ENCODE results near the gene ALDH1A3. TPM values are rescaled to one million over a fixed set of nuclear protein-coding genes. Genes with fewer than 3 reads are reported as not detected.

ALDH1A3 gene
- total RNA-seq, 2 donors from 2014 or later: 3.9 to 5.4 TPM

- intact Hi-C loops (cut with DNase I, micrococcal nuclease): no loop called here
- no peak for ATAC-seq
- DNase-seq: no peak
Observed at GRCh38 chr15:100878130-100878529, 1.5 kb upstream of the ALDH1A3 start.

DNA sequence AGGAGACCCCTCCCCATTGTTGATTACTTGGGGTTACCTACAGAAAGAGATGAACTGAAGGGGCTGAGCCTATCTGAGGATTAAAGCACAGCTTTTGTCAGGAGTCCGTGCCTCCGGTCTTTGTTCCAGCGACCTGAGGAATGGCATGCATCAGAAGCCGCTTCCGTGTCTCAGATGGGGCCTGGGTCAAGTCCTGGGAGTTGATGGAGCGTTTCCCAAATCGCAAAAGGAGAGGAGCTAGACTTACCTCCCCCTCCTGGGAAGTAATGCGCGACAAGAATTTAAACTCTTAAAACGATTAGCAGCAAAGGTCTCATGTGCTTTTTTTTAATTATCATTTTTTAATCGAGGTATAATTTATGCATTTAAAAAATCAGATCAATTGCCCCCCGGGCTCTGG lies 983 bp upstream of the ALDH1A3 start:
- no peak for ATAC-seq
- intact Hi-C loops (cut with DNase I, micrococcal nuclease): no loop called here
- no peak for DNase-seq

DNA sequence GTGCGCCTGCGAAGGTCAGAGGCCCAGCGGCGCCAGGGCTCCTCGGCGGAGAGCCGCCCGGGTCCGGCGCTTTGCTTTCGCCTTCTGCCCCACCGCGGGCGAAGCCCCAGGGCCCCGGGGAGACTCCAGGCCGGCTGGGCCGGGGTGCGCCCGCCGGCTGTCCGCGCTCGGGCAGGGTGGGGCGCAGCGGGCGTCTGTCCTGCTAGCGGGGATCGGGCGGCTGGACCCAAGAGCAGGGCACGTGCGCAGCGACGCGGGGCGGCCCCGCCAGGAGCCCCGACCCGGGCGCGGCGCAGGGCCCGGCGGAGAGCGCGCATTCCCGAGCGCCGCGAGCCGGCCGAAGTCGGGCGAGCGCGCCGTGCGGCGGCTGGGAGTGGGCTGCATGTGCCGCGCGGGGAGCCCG lies 569 bp upstream of the ALDH1A3 start:
- intact Hi-C loops (cut with DNase I, micrococcal nuclease): no loop called here
- ATAC-seq: peak; percentile 32
- DNase-seq: no peak

DNA sequence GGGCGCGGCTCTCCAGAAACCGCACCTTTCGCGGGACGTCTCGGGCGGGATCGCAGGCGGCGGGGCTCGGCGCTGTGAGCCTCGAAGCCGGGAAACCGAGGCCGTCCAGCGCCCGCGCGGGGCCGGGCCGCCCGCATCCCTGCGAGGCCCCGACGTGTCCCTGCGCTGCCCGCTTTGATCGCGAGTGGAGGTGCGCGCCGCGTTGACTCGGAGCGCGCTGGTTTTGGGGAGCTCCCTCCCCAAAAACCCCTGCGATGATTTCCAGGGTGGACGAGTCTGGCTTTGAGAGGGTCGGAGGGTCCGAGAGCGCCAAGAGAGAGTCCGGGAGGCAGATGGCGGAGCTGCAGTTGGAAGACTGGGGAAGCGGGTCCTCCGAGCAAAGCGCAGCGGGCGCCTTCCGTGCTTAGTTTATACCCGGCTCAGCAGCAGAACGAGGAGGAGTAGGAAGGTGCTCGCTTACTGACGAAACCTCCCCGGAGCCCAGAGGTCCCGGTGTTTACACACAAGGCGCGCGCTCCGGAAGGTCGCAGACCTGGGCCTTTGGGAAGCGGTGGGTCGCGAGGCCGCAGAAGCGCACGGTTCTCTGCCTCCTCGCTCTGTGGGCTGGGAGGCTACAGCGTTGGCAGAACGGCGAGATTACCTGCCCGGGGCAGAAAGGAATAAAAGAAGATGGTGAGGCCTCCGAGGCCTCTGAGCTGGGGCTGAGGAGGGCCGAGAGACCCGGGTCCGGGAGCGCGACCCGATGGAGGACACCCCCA lies 687 bp downstream of the ALDH1A3 start:
- intact Hi-C loops (cut with DNase I, micrococcal nuclease): no loop called here
- DNase-seq (no peak), ATAC-seq (no peak)

DNA sequence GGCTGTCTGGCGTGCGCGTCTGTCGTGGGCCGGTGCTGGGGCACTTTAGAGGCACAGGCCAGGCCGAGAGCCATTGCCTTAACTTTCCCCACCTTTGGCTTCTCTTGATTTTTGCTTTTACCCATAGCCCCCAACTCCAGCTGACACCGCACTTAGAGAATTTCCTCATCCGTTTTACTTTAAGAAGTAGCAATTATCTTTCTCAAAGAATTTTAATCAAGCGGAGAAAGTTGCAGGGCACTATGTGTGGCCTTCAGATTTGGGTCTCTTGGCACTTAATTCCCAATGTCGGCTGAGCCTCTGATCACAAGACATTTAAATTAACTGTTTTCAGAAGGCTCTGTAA lies 1.2 kb downstream of the ALDH1A3 start:
- intact Hi-C loops (cut with DNase I, micrococcal nuclease): no loop called here
- ATAC-seq (no peak), DNase-seq (no peak)

GRCh38 chr15:100881573-100882336 lies 2.1 kb downstream of the ALDH1A3 start:
- intact Hi-C loops (cut with DNase I, micrococcal nuclease): no loop called here
- DNase-seq (no peak), ATAC-seq (no peak)

DNA sequence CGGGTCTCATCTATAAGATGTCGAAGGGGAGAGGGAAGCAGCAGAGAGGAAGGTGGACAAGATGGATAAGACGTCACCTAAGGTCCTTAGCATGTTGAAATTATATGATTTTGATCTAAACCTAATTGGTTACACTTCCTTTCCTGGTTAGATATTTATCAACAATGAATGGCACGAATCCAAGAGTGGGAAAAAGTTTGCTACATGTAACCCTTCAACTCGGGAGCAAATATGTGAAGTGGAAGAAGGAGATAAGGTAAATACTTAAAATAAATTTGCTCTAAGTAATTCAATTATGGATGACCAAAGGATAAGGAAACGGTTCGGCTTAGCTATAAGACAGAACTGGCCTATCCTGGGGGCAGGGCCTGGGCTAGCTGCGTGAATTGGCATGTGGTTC lies 5.5 kb downstream of the ALDH1A3 start:
- intact Hi-C loops (cut with DNase I, micrococcal nuclease): no loop called here
- no peak for ATAC-seq
- no peak for DNase-seq

DNA sequence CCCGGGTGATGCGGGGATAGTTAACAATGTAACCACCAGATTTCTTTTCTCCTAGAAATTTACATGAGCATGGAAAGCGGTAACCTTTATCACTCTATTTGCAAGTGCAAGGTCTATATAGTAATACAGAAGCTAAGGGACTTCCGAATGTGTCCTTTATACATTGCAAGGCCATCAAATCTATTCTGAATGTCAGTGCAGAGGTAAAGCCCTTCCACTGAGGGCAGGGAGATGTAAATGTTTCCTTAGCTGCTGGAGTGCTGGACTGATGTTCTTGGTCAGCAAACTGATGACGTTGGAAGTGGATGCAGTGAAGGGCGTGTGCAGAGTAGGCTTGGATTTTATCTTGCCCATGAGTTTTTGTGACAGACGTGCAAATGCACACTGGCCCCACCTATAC lies 6.2 kb downstream of the ALDH1A3 start:
- DNase-seq: no peak
- ATAC-seq: no peak
- intact Hi-C loops (cut with DNase I, micrococcal nuclease): no loop called here

DNA sequence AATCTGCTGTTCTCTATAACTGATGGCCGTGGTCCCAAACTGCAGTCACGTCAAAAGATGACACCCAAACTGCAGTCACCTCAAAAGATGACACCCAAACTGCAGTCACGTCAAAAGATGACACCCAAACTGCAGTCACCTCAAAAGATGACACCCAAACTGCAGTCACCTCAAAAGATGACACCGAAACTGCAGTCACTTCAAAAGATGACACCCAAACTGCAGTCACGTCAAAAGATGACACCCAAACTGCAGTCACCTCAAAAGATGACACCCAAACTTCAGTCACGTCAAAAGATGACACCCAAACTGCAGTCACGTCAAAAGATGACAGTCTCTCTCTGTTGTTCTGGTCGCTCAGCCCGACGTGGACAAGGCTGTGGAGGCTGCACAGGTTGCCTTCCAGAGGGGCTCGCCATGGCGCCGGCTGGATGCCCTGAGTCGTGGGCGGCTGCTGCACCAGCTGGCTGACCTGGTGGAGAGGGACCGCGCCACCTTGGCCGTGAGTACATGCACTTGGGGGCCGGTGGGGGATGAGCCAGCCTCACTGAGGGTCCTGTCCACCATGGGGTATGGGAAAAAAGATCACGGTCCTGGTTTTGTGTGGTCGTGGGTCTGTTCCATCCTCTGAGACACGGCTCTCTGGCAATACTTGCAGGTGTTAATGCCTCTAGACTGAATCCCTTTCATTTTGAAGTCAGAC lies 7.7 kb downstream of the ALDH1A3 start:
- intact Hi-C loops (cut with DNase I, micrococcal nuclease): no loop called here

DNA sequence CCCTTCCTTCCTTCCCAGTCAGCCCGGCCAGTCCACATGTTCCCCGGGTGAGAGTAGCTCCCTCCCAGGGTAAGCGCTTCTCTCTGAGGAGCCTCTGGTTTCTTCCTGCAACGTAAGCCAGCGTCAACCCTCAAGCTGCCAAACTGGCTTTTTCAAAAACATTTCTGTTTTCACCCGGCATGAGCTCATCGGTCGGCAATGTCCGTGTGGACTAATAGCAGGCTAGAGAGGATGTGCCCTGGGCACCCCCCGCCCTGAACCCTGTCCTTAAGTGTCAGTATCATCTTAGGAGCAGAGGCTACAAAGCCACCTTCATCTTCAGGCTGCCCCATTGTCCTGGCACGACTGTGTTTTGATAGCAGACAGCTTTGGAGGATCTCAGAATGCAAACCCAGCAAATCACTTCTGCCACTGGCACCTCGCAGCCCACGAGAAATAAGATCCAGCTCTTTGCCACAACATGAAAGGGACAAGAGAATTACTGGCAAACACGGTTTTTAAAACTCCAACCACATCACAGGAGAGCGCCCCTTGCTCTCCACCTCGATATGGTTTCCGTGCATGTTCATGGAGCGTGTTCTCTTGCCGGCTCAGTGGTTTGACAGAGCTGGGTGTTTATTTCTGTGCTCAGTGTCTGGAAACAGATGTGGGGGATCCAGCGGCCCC lies 9.9 kb downstream of the ALDH1A3 start:
- intact Hi-C loops (cut with DNase I, micrococcal nuclease): no loop called here
- peak; percentile 18 for ATAC-seq
- DNase-seq: no peak

More for the DNA sequence above, 7.7 kb downstream of the ALDH1A3 start:
- no peak for DNase-seq
- ATAC-seq: no peak

DNA sequence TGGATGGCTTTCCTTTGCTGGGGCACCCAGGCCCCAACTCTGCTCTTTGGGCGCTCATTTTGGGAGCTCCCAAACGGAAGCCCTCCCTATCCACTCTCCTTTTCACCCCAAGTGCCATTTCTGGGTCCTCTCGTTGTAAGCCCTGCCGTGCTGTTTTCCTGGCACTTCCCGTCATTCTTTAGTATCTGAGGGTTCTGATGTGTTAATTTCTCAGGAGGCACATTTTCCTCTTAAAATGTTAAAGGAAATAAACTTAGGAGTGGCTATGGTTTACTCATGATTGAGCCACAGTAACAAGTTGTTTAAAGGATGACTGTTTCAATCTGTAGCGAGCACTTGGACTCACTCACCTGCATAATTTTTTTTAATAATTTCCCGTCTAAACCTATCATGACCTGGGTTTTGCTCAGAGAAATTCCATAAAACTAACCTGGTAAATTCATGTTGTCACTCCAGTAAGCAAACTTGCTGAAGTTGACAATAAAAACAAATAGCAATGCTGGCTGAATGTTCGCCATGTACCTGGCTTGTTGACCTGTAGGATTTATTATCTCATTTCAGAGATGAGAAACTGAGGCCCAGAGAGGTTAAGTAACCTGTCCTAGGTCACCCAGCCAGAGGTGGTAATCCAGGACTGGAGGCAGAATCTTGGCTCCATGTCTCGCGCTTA lies 10.6 kb downstream of the ALDH1A3 start:
- intact Hi-C loops (cut with DNase I, micrococcal nuclease): no loop called here
- ATAC-seq: no peak
- DNase-seq: no peak

GRCh38 chr15:100890850-100891249 lies 11.2 kb downstream of the ALDH1A3 start:
- DNase-seq: no peak
- no peak for ATAC-seq
- intact Hi-C loops (cut with DNase I, micrococcal nuclease): no loop called here

DNA sequence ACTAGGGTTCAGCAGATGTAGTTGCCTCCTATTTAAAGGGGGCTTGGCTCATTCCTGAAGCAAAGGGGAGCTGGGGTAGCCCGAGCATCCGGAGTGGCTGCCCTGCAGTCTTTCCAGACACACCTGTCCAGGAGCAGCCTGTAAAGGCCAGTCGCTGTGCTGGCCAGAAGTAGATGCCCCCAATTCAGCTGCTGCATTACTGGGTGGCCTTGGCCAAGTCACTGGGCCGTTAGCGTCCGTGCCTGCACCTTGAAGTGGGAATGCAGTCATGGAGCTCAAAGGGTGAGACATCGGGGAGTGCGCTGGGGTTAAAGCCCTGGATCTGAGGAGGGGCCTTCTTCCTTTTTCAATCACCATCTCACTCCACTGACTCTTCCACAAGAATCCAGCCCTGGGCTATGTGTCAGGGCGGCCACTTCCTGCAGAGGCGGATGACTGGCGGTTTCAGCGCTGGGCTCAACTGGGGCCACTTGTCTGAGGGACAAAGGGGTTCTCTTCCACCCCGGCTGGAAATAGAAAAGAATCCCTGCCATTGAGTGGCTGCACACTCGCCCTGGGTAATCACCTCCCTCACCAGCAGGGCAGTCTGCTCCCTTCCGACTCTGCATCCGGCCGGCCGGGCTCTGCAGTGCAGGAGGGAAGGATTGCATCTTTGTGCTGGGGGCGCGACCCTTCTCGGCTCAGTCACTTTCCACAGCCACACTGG lies 11.8 kb downstream of the ALDH1A3 start:
- ATAC-seq: no peak
- DNase-seq: no peak
- intact Hi-C loops (cut with DNase I, micrococcal nuclease): no loop called here

GRCh38 chr15:100892013-100892355 lies 12.4 kb downstream of the ALDH1A3 start:
- intact Hi-C loops (cut with DNase I, micrococcal nuclease): no loop called here
- ATAC-seq: no peak
- DNase-seq: no peak

DNA sequence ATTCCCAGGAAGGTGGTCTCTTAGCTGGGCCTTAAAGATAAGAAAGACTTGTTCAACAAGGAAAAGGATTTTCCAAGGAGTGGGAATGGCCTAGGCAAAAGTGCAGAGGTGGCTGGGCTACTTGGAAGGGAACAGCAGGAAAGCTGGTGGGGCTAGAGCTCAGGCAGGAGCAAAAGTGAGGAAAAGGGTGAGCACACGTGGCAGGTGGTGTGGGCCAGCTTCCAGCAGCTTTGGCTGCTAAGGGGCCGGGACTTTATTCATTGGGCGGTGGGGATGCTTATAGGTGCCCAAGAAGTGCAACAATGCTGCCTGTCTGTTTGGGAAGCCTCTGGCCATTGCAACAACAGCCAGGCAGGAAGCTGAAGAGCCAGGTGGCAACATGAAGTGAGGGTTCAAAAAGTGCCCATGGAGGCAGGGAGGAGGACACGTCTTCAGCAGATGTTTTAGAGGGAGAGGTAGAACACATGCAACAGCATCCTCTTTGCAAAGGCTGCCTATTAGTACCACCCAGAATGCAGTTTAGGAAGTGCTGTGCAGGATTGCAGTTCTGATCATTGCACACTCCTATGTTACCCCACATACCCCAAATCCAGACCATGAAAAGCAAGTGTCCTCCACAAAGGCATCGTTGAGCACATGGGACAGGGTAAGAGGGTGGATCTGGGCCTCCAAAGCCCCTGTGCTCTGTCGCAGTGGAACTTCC lies 13.8 kb downstream of the ALDH1A3 start:
- intact Hi-C loops (cut with DNase I, micrococcal nuclease): no loop called here
- no peak for DNase-seq
- ATAC-seq: no peak

GRCh38 chr15:100893964-100894295 lies 14.3 kb downstream of the ALDH1A3 start:
- ATAC-seq (no peak), DNase-seq (no peak)
- intact Hi-C loops (cut with DNase I, micrococcal nuclease): no loop called here

DNA sequence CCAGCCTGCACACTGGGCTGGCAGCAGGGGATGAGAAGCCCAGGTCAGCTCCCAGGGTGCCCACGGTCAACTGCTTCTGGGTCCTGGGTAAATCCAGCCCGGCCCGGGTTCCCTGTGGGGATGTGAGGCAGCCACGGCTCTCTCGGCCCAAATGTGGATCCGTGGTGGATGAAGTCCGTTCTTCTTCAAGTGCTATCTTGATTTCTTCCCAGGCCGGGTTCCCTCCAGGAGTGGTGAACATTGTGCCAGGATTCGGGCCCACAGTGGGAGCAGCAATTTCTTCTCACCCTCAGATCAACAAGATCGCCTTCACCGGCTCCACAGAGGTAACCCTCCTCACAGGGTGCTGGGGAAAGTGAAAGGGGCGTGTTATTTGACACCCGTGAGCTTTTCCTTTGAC lies 16.1 kb downstream of the ALDH1A3 start:
- intact Hi-C loops (cut with DNase I, micrococcal nuclease): no loop called here
- DNase-seq (no peak), ATAC-seq (no peak)

Measured in left colon (tissue), 2 donors.